ENCODE data around the gene GMCL2. TPM values are rescaled to one million over a fixed set of nuclear protein-coding genes. Genes with fewer than 3 reads are reported as not detected.
"Not testable (repeated sequence)": the region's sequence is repeated elsewhere in the genome, so short reads cannot be mapped to it uniquely, and the experiment has no call there.

Gene GMCL2
- total RNA-seq, 1 donor from 2014 or later = not detected

DNA sequence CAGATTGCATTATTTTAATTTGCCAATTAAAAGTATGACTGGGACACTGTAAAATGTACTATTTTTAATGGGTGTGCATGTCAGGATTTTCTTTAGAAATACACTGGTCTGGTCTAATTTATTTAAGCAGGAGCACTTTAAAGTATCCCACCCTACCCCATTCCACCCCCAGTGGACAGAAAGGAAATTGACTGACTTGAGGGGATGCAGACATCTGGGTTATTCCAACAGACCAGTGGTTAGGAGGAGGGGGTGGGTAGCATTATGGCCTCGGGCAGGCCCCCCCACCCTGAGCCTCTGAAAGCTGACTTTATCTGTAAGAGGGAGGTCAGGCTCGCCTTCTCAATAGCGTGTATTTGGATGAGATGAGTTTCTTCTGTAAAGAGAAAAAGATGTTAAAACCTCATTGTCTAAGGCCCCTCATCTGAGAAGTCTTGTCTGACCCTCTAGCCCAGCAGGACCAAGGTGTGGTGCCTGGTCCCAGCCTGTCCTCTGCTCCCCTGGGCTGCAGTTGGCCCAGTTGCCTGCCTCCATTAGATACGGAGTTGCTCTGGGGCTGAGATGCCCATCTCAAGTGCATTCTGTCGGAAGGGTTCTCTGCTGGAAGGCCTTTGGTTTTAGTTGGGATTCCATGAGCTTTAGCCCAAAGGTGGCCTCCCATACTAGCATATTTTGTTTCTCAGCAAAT, 21.5 kb upstream of the GMCL2 start:
- intact Hi-C loops (cut with DNase I) = no loop called here
- peak; percentile 27 for DNase-seq (ENCODE audit: low spot score)

DNA sequence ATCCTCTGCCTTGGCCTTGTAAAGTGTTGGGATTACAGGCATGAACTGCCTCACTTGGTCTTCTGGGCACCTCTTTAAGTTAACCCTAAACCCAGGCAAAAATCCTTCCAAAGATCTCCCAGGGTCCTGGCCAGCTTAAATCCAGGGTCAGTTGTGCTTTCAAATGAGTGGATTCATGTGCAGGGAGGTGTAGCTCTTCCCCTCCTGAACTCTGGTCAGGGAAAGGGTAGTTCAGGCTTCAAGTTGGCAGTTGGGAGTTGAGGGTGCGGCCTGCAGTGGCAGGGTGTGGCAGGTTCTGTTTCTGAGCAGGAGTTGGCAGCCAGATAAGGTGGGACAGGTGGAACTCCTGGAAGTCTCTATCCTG, 20.7 kb upstream of the GMCL2 start:
- DNase-seq (ENCODE audit: low spot score) = no peak
- intact Hi-C loops (cut with DNase I) = no loop called here

DNA sequence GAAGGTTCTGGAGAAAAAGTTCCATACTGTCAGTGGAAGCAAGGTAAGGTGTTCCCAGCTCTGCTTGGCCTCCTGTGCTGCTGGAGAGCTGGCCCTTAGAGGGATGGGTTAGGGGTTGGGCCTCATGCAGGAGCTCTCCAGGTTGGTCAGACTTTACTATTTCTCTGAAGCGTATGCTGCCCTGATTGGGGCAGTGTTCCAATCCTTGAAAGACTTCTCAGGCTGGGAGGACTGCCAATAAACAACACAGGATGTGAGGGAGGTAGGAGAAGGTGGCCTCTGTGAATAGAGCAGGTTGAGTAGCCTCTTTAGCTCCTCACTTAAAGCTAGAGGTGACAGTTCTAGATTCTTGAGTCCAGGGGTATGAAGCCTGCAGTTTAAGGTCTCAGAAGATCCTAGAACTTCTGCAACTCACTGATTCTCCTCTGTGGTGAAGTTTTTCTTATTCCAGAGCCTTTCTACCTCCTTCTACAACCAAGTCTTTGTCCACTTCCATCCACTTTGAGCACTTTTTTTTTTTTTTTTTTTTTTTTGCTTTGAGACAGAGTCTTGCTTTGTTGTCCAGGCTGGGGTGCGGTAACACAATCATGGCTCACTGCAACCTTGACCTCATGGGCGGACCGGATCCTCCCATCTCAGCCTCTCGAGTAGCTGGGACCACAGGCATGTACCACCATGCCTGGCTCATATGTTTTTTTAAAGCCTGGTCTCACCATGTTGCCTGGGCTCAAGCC, 20.2 kb upstream of the GMCL2 start:
- DNase-seq (ENCODE audit: low spot score) = peak; percentile 69
- intact Hi-C loops (cut with DNase I) = no loop called here

DNA sequence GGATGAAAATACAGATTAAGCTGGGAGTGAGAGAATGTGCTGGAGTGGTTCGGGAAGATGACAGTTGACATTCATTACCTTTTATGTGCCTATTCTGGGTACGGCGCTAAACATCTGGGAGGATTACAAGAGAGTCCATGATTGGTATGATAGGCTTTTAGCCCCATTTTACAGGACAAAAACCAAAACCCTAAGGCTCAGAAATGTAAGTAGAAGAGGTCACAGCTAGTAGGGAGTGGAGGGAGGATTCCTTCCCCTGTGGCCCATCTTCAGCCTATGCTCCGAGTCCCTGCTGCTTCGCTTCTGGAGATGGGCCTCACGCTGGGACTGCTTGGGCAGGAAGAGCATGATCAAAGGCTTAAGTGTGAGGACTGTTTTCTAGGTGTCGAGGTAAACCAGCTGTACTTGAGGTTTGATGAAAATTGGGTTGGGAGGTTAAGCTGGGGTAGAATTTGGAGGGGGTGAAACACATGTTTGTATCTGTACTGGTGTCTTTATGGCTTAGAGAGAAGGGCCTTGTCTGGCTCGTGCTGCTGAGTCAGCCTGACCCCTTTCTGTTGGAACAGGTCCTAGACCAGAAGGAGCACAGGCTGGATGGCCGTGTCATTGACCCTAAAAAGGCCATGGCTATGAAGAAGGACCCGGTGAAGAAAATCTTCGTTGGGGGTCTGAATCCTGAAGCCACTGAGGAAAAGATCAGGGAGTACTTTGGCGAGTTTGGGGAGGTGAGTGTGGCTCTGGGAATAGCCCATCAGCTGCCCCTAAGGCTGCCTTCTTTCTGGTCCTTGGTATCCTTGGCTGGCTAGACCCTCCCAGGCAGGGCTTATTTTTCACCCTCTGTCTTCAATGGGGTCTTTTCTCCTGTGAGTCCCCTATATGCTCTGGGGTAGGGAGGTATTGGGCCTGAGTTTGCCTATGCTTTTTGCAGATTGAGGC, 19.3 kb upstream of the GMCL2 start:
- intact Hi-C loops (cut with DNase I) = no loop called here

DNA sequence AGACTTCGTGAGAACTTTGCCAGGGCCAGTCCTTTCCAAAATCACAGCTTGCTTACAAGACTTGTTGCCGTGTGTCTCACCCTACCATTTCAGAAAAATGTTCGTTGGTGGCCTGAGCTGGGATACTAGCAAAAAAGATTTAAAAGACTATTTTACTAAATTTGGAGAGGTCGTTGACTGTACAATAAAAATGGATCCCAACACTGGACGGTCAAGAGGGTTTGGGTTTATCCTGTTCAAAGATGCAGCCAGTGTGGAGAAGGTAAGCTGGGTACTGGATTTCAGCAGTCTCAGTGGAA, 18.5 kb upstream of the GMCL2 start:
- intact Hi-C loops (cut with DNase I) = loop anchor here (2.0 kb wide), 1 partner anchor 53 kb away; the partner anchor contains the start of gene NHP2
- no peak for DNase-seq (ENCODE audit: low spot score)

More for the DNA sequence above, 19.3 kb upstream of the GMCL2 start:
- DNase-seq (ENCODE audit: low spot score) = peak; percentile 49

DNA sequence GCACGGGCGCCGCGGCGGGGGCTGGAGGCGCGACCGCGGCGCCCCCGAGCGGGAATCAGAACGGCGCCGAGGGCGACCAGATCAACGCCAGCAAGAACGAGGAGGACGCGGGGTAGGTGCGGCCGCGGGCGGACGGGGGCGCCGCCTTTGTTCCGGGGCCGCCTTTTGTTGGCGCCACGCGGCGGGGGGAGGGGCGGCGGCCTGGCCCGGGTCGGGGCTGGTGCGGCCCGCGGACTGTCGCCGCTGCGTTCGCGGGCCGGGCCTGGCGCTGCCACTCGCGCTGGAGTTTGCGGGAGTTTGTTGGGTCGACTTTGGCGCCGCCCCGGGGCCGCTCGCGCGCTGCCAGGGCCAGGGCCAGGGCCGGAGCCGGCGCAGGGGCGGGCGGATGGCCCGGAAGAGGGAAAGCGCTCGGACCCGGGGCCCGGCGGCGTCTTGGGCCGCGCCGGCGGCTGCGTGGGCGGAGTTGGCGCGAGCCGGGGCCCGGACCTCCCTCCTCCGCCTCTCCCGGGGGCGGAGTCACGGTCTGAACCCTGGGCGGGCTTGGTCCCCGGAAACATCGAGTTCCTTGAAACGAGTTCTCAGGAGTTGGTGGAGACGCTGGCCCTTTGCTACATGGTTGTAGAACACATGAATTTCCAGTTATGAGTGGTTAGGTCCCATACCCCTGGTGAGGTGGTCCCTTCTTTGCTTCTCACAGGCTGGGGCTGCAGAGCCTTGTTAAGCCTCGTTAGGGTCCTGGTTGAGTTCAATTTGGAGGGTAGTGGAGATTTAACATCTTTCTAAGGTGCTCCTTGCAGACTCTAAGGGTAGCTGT, 18.0 kb upstream of the GMCL2 start:
- intact Hi-C loops (cut with DNase I) = loop anchor here (2.0 kb wide), 1 partner anchor 52 kb away; the partner anchor contains the start of gene NHP2
- DNase-seq (ENCODE audit: low spot score) = peak; percentile 87

DNA sequence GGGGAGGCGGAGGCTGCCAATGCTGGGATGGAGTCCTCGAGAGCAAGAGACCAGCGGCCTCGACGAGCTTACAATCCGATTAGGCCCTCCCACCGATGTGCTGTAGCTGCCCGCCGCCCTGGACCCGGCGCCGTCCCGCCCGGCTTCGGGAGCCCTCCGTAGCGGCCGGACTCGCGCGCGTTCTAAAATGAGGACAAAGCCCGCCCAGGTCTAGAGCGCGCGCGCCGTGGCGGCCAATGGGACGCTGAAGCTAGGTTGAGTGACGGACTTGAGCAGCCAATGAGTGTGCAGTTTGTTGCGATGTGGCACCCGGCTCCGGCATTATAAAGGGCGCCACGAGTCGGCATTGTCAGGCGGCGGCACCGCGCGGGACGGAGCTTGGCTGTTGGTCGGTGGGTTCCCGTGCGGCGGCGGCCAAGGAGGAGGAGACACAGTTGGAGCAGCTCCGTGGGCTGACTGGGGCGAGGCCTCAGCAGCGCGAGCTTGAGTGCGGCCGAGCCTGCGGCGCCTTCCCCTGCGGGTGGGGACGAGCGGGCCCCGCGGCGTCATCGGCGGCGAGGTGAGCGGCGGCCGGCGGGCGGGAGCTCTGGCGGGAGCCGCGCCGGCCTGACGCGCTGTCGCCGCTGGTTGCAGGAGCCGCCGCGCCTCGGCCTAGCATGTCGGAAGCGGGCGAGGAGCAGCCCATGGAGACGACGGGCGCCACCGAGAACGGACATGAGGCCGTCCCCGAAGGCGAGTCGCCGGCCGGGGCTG, 17.2 kb upstream of the GMCL2 start, which contains the start of gene HNRNPAB:
TSS of gene HNRNPAB (plus strand) at position 352 of the 753 bp plus-strand sequence. CDS start at position 657, 305 bp downstream.
- intact Hi-C loops (cut with DNase I) = loop anchor here (2.0 kb wide), 1 partner anchor 52 kb away; the partner anchor contains the start of gene NHP2
- peak; percentile 97 for DNase-seq (ENCODE audit: low spot score)

DNA sequence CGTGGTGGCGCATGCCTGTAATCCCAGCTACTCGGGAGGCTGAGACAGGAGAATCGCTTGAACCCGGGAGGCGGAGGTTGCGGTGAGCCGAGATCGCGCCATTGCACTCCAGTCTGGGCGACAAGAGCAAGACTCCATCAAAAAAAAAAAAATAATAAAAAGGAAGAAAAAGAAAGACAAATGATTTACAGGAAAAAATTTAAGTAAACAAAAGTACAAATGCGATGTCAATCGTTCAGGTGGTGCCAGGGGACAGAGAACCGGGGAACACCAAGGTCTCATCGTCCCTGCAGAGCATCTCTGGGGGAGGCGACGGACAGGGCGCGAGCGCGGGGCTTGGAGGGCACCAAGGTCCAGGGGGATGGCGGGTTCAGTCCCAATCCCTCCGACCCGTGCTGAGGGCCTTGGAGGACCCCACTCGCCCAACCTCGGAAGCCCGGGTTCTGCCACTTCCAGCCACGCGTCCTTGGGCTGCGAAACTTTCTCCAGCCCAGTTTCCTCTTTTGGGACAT, 16.6 kb upstream of the GMCL2 start:
- no peak for DNase-seq (ENCODE audit: low spot score)
- intact Hi-C loops (cut with DNase I) = loop anchor here (2.0 kb wide), 1 partner anchor 51 kb away; the partner anchor contains the start of gene NHP2

DNA sequence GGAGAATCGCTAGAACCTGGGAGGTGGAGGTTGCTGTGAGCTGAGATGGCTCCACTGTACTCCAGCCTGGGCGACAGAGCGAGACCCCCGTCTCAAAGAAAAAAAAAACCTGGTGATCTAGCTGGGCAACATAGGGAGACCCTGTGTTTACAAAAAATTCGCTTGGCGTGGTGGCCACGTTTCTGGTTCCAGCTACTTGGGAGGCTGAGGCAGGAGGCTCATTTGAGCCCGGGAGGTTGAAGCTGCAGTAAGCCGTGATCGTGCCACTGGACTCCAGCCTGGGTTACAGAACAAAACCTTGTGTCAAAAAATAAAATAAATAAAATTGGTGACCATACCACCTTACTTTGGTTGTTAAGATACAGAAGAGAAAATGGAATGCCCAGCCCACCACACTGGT, 15.4 kb upstream of the GMCL2 start:
- no peak for DNase-seq (ENCODE audit: low spot score)

DNA sequence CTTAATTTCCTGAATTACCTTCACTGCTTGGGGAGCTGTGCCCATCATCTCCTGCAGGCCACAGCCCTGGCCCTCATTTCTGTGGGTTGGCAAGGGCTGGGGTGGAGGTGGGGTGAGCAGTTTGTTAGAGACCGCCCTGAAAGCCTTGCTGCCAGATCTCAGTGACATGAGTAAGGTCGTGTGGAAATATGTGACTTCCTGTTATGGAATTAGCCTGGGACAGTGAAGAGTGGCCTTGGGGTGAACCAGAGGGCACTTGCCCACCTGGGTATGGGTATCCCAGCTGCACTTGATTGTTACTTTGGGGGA, 14.7 kb upstream of the GMCL2 start:
- intact Hi-C loops (cut with DNase I) = no loop called here
- DNase-seq (ENCODE audit: low spot score) = no peak

More for the DNA sequence above, 15.4 kb upstream of the GMCL2 start:
- intact Hi-C loops (cut with DNase I) = no loop called here

DNA sequence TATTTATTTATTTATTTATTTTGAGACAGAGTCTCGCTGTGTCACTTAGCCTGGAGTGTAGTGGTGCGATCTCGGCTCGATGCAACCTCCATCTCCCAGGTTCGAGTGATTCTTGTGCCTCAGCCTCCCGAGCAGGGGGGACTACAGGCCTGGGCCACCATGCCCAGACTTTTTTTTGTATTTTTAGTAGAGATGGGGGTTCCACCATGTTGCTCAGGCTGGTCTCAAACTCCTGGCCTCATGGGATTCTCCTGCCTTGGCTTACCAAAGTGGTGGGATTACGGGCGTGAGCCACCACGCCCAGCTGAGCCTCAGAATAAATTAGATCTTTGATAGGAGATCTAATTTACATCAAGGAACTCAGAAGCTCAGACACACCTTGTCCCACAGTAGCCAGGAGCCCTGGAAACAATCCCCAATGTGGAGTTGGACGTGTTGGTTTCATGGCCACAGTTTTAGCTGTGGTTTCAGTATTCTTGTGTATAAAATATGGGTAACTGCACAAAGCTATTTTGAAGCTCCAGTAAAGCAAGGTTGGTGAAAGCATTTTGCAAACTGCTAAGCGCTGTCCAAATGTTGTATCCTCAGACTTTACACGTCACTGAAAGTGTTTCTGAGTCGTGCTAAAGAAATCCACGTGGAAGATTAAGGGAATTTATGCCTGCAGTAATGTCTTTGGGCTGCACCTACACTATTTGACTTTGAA, 14.2 kb upstream of the GMCL2 start:
- peak; percentile 24 for DNase-seq (ENCODE audit: low spot score)
- intact Hi-C loops (cut with DNase I) = no loop called here

DNA sequence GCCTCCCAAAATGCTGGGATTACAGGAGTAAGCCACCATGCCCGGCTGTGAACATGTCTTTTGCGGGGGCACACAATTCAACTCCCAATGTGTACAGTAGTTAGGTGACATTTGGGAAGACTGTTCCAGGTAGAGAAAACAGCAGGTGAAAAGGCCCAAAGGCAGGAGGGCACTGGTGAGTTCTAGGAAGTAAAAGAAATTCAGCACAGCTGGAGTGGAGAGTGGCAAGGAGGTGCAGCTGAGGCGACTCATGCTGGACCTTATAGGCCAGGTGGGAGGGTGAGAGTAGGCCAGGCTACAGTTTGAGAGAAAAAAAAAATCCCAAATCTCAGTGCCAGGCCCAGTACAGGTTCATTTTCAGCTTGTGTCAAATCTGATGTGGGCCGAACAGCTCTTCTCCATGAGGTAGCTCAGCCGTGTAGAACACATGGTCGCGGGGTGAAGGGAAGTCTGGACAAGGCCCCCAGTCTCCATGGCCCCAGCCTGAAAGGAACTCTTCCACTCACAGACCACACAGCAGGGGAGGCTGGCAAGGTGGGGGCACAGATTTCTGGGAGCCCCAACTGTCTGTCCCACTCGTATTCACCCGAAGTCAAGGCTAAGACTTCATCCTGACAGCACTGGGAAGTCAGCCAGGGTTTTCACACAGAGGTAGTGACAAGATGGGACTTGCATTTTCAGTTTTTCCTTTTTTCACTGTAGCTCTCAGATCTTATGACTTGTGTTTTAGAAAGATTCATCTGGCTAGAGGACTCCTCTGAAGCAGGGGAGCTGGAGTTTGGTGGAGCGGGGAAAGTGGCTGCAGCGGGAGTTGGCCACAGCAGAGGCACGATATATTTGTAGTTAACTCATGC, 12.6 kb upstream of the GMCL2 start:
- DNase-seq (ENCODE audit: low spot score) = peak; percentile 74
- intact Hi-C loops (cut with DNase I) = no loop called here

DNA sequence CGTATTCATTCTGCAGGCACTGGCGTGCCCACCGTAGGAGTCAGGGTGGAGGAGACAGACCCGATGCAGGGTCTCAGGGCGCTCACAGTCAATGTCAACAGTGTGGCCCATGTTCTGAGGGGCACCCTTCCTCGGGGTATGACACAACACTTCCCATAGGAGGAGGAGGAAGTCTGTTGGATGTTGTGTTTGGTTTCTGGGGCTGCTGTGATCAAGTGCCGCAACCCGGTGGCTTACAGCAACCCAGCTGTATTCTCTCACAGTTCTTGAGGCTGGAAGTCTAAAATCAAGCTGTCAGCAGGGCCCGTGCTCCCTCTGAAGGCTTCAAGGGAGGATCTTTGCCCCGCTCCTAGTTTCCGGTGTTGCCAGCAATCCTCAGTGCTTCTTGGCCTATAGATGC, 11.5 kb upstream of the GMCL2 start:
- intact Hi-C loops (cut with DNase I) = no loop called here
- DNase-seq (ENCODE audit: low spot score) = peak; percentile 51

DNA sequence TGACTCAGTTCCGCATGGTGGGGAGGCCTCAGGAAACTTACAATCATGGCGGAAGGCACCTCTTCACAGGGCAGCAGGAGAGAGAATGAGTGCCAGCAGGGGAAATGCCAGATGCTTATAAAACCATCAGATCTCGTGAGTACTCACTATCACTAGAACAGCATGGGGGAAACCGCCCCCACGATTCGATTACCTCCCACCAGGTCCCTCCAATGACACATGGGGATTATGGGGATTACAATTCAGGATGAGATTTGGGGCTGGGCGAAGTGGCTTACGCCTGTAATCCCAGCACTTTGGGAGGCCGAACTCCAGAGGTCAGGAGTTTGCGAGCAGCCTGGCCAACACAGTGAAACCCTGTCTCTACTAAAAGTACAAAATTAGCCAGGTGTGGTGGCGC, 11.0 kb upstream of the GMCL2 start:
- intact Hi-C loops (cut with DNase I) = not testable (repeated sequence)
- DNase-seq (ENCODE audit: low spot score) = peak; percentile 12

DNA sequence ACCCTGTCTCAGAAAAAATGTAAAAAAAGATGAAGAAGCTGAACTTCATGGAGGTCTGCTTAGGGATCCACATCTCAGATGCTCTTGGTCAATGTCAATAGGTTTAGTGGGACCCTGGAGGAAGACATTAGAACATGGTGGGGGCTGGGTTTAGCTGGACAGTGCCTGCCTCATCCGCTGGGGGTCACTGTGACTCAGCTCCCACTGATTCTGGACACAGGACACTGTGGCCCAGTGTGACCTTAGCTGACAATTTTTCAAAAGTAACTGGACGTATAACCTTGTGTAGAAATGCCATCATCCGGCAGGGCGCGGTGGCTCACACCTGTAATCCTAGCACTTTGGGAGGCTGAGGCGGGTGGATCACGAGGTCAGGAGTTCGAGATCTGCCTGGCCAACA, 9.8 kb upstream of the GMCL2 start:
- intact Hi-C loops (cut with DNase I) = no loop called here
- DNase-seq (ENCODE audit: low spot score) = peak; percentile 38

DNA sequence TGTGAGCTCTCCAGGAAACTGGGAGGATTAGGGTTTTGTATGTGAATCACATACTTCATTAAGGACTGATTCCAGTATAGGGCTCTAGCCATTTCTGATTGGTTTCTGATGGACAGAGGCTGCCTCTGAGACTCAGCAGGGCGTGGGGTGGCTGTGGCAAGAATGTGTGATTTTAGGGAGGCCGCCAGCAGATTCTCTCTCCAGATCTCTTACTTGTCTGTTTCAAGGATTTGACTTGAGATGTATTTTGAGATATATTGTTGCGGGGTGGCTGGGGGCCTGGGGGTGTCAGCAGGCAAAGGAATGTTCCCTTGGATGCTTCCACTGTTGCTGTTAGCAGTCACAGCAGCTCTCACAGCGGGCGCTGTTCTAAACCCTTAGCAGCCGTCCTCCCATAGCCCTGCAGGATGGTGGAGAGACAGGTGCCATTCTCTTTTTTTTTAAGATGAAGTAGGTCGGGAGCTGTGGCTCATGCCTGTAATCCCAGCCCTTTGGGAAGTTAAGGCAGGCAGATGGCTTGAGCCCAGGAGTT, 9.2 kb upstream of the GMCL2 start:
- no peak for DNase-seq (ENCODE audit: low spot score)
- intact Hi-C loops (cut with DNase I) = no loop called here

DNA sequence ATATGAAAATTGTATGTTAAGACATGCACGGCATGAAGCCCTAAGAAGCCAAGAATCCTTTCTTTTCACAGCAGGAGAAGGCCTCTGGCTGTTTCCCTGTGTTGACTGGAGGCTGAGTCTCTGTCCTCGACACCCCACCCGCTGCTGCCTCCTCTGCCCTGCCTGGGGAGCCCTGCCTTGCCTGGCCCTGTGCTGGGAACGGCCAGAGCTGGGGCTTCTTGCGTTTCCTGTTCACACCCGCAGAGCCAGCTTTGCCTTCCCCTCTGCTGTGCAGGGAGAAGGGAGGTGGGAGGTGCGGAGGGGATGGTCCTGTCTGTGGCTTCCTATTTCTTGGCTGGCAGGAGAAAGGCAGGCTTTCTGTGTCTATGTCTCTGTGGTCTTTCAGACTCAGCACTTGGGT, 6.9 kb upstream of the GMCL2 start:
- intact Hi-C loops (cut with DNase I) = no loop called here
- no peak for DNase-seq (ENCODE audit: low spot score)

All from cardiac septum (tissue), 1 donor.